ENCODE measurements around the gene TNK1.

The TNK1 gene

DNA sequence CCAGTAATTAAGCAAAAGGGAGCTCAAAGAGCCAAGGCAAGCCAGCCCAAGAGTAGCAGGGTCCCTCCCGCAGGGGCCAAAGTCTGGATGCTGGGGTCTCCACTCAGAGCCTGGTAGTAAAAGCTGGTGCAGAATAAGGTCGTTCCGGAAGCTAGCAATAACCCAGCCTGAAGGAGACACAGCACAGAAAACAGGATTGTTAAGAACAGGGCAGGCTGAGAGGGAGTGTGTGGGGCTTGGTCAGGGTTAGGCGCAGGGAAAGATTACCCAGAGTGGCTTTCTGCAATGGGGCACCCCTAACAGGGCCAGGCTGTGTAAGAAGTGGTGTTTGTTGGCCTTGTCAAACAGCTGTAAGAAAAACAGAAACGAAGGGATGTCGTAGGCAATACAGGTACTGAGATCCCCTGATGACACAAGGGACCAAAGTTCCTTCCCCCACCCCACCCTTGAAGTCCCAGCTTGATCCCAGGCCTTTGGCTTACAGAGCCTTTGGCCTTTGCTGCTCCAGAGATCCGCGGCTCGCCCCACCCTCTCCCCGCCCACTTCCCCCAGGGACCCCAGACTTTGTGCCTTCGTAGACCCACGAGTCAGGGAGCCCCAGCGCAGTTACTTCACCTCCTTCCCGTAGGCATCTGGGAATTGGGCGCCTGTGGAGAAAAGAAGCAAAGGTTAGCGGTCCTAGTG, 22.3 kb downstream of the TNK1 start:
- H3K4me3 ChIP-seq (ENCODE audit: insufficient read depth, low read depth, low read length, poor library complexity, severe bottlenecking) = peak overlapping the region; percentile 89
- H3K36me3 ChIP-seq (ENCODE audit: control insufficient read depth, insufficient read depth, low read length) = no peaks in the 10 kb centered on the region
- H3K9me3 ChIP-seq (ENCODE audit: control insufficient read depth, low read length) = no peaks in the 10 kb centered on the region
- H3K27me3 ChIP-seq (replicated peaks; ENCODE audit: control insufficient read depth, insufficient read depth, low read length, poor library complexity, severe bottlenecking) = no peaks in the 10 kb centered on the region
- peaks cover 19% of the 10 kb centered on the region for H3K4me1 ChIP-seq (ENCODE audit: control insufficient read depth, insufficient read depth, low read length, poor library complexity, severe bottlenecking)
- no peak for DNase-seq
- H3K27ac ChIP-seq (ENCODE audit: insufficient read depth, low read length, poor library complexity, severe bottlenecking) = peak overlapping the region; percentile 67

- no peak for DNase-seq
- peaks cover 19% of the 10 kb centered on the region for H3K4me1 ChIP-seq (ENCODE audit: control insufficient read depth, insufficient read depth, low read length, poor library complexity, severe bottlenecking)
- no peaks in the 10 kb centered on the region for H3K9me3 ChIP-seq (ENCODE audit: control insufficient read depth, low read length)
- no peaks in the 10 kb centered on the region for H3K36me3 ChIP-seq (ENCODE audit: control insufficient read depth, insufficient read depth, low read length)
- H3K27me3 ChIP-seq (replicated peaks; ENCODE audit: control insufficient read depth, insufficient read depth, low read length, poor library complexity, severe bottlenecking) = no peaks in the 10 kb centered on the region
- peak overlapping the region; percentile 89 for H3K4me3 ChIP-seq (ENCODE audit: insufficient read depth, low read depth, low read length, poor library complexity, severe bottlenecking)
- H3K27ac ChIP-seq (ENCODE audit: insufficient read depth, low read length, poor library complexity, severe bottlenecking) = peak overlapping the region; percentile 67
Measured at GRCh38 chr17:7403727-7403976, 22.8 kb downstream of the TNK1 start.

DNA sequence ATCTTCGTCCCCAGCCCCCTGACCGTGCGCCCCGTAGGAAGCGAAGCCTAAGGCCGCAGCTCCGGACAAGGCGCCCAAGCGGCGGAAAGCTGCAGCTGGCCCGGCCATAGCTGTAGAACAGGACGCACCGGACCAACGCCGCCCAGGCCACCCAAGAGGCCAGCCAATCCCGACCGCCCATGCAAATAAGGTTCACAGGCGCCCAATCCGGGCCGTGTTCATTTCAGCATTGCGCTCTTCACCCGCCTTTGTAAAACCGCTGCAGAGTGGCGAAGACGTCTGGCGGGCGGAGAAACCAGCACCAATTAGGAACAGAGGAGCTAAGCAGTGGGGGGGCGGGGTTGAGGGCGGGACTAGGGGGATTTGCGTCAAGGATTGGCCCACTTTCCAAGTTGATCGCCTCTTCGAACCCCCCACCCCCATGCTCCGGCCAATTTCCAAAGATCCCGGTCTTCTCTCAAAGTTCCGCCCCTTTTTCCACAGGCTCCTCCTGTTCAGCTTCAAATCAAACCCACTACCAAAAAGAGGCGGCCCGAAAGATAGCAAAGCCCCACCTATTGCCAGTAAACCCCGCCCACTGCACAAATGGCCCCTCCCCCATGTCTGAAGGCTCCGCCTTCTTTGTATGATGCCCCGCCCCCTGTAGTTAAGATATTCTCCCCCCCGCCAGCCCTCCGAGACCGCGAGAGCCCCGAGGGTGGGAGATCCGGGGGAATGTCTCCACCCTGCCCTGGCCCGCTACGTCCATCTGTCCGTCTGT, 23.3 kb downstream of the TNK1 start, which contains the start of gene TMEM256:
TMEM256 (minus strand) TSS at position 121 of the 760 bp plus-strand sequence; CDS start at position 108, 13 bp downstream.
- H3K4me3 ChIP-seq (ENCODE audit: insufficient read depth, low read depth, low read length, poor library complexity, severe bottlenecking) = peak within 1 kb of the TSS; percentile 89
- peaks cover 19% of the 10 kb centered on the region for H3K4me1 ChIP-seq (ENCODE audit: control insufficient read depth, insufficient read depth, low read length, poor library complexity, severe bottlenecking)
- DNase-seq = peak; percentile 94 to 96 (median 95)
- H3K27me3 ChIP-seq (replicated peaks; ENCODE audit: control insufficient read depth, insufficient read depth, low read length, poor library complexity, severe bottlenecking) = no peaks in the 10 kb centered on the region
- peak within 1 kb of the TSS; percentile 67 for H3K27ac ChIP-seq (ENCODE audit: insufficient read depth, low read length, poor library complexity, severe bottlenecking)
- H3K36me3 ChIP-seq (ENCODE audit: control insufficient read depth, insufficient read depth, low read length) = no peaks in the 10 kb centered on the region
- no peaks in the 10 kb centered on the region for H3K9me3 ChIP-seq (ENCODE audit: control insufficient read depth, low read length)

DNA sequence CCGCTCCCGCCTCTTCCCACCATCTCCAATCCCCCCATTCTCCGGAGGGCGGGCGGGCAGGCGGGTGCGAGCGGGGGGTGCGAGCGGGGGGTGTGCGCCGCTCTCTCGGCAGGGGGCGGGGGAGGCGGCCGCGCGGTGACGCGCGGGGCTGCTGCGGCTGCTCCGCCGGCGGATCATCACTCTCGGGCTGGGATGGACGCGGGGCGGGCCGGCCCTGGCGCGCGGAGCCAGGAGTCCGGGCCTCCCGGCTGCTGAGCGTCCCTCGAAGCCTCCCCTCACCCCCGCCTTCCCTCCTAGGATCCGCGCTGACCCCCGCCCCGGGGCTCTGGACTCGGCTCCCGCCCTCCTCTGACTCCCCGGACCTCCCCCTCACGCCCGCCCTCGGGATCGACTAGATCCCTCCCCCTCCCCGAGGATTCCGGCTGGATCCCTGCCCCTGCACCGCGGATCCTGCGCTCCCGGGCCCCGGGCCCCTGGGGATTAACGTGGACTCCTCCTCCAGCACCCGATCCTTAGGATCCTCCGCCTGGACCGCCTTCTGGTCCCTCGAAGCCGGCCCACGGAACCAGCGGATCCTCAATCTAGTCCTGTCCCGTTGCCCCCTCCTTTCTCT, 24.0 kb downstream of the TNK1 start:
- Histone ChIP-seq H3K4me3 (ENCODE audit: insufficient read depth, low read depth, low read length, poor library complexity, severe bottlenecking) (peak overlapping the region; percentile 89), H3K9me3 (ENCODE audit: control insufficient read depth, low read length) (no peaks in the 10 kb centered on the region), H3K27ac (ENCODE audit: insufficient read depth, low read length, poor library complexity, severe bottlenecking) (peak overlapping the region; percentile 67), H3K27me3 (replicated peaks; ENCODE audit: control insufficient read depth, insufficient read depth, low read length, poor library complexity, severe bottlenecking) (no peaks in the 10 kb centered on the region), H3K4me1 (ENCODE audit: control insufficient read depth, insufficient read depth, low read length, poor library complexity, severe bottlenecking) (peaks cover 19% of the 10 kb centered on the region), H3K36me3 (ENCODE audit: control insufficient read depth, insufficient read depth, low read length) (no peaks in the 10 kb centered on the region)
- peak in 2 of 3 donors; percentile 62 to 63 for DNase-seq

- peak overlapping the region; percentile 89 for H3K4me3 ChIP-seq (ENCODE audit: insufficient read depth, low read depth, low read length, poor library complexity, severe bottlenecking)
- no peaks in the 10 kb centered on the region for H3K9me3 ChIP-seq (ENCODE audit: control insufficient read depth, low read length)
- peaks cover 19% of the 10 kb centered on the region for H3K4me1 ChIP-seq (ENCODE audit: control insufficient read depth, insufficient read depth, low read length, poor library complexity, severe bottlenecking)
- H3K27ac ChIP-seq (ENCODE audit: insufficient read depth, low read length, poor library complexity, severe bottlenecking) = peak overlapping the region; percentile 67
- DNase-seq = no peak
- H3K36me3 ChIP-seq (ENCODE audit: control insufficient read depth, insufficient read depth, low read length) = no peaks in the 10 kb centered on the region
- no peaks in the 10 kb centered on the region for H3K27me3 ChIP-seq (replicated peaks; ENCODE audit: control insufficient read depth, insufficient read depth, low read length, poor library complexity, severe bottlenecking)
Measured at GRCh38 chr17:7405350-7406234, 24.7 kb downstream of the TNK1 start.

- Histone ChIP-seq H3K27me3 (replicated peaks; ENCODE audit: control insufficient read depth, insufficient read depth, low read length, poor library complexity, severe bottlenecking) (no peaks in the 10 kb centered on the region), H3K4me1 (ENCODE audit: control insufficient read depth, insufficient read depth, low read length, poor library complexity, severe bottlenecking) (peaks cover 19% of the 10 kb centered on the region), H3K9me3 (ENCODE audit: control insufficient read depth, low read length) (no peaks in the 10 kb centered on the region), H3K4me3 (ENCODE audit: insufficient read depth, low read depth, low read length, poor library complexity, severe bottlenecking) (no peak overlapping the region), H3K27ac (ENCODE audit: insufficient read depth, low read length, poor library complexity, severe bottlenecking) (no peak overlapping the region), H3K36me3 (ENCODE audit: control insufficient read depth, insufficient read depth, low read length) (no peaks in the 10 kb centered on the region)
- no peak for DNase-seq
Measured at GRCh38 chr17:7406235-7406825, 25.4 kb downstream of the TNK1 start.

DNA sequence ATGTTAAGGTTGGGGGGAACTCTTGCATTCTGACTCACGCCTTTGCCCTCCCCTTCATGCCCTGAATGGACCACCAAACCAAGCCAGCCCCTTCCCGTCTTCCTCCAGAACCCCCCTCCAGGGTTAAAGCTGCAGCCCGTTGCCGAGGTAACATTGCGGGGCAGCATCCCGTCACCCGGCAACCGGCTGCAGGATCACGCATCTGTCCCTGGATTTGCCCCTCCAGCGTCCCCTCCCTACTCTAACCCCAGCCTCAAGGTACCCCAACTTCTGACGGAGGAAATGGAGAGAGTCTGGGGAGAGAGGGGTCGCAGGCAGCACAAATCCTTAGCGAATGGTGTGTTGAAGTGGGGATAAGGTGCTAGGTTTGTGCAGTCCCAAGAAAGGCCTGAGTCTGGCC, 26.2 kb downstream of the TNK1 start:
- peaks cover 19% of the 10 kb centered on the region for H3K4me1 ChIP-seq (ENCODE audit: control insufficient read depth, insufficient read depth, low read length, poor library complexity, severe bottlenecking)
- H3K36me3 ChIP-seq (ENCODE audit: control insufficient read depth, insufficient read depth, low read length) = no peaks in the 10 kb centered on the region
- no peaks in the 10 kb centered on the region for H3K9me3 ChIP-seq (ENCODE audit: control insufficient read depth, low read length)
- no peak for DNase-seq
- H3K4me3 ChIP-seq (ENCODE audit: insufficient read depth, low read depth, low read length, poor library complexity, severe bottlenecking) = no peak overlapping the region
- H3K27ac ChIP-seq (ENCODE audit: insufficient read depth, low read length, poor library complexity, severe bottlenecking) = no peak overlapping the region
- H3K27me3 ChIP-seq (replicated peaks; ENCODE audit: control insufficient read depth, insufficient read depth, low read length, poor library complexity, severe bottlenecking) = no peaks in the 10 kb centered on the region

- H3K4me3 ChIP-seq (ENCODE audit: insufficient read depth, low read depth, low read length, poor library complexity, severe bottlenecking) = no peak within 1 kb of the TSS
- no peaks in the 10 kb centered on the region for H3K36me3 ChIP-seq (ENCODE audit: control insufficient read depth, insufficient read depth, low read length)
- H3K9me3 ChIP-seq (ENCODE audit: control insufficient read depth, low read length) = no peaks in the 10 kb centered on the region
- H3K27ac ChIP-seq (ENCODE audit: insufficient read depth, low read length, poor library complexity, severe bottlenecking) = no peak within 1 kb of the TSS
- no peak for DNase-seq
- H3K27me3 ChIP-seq (replicated peaks; ENCODE audit: control insufficient read depth, insufficient read depth, low read length, poor library complexity, severe bottlenecking) = no peaks in the 10 kb centered on the region
- peaks cover 19% of the 10 kb centered on the region for H3K4me1 ChIP-seq (ENCODE audit: control insufficient read depth, insufficient read depth, low read length, poor library complexity, severe bottlenecking)
Measured at GRCh38 chr17:7407485-7408251, 26.8 kb downstream of the TNK1 start, which contains the start of gene NLGN2. Gene NLGN2, plus strand, starts transcription at chr17:7407845. Its CDS starts 411 bp downstream, at chr17:7408256.

DNA sequence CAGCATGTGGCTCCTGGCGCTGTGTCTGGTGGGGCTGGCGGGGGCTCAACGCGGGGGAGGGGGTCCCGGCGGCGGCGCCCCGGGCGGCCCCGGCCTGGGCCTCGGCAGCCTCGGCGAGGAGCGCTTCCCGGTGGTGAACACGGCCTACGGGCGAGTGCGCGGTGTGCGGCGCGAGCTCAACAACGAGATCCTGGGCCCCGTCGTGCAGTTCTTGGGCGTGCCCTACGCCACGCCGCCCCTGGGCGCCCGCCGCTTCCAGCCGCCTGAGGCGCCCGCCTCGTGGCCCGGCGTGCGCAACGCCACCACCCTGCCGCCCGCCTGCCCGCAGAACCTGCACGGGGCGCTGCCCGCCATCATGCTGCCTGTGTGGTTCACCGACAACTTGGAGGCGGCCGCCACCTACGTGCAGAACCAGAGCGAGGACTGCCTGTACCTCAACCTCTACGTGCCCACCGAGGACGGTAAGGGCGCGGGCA, 27.4 kb downstream of the TNK1 start:
- no peaks in the 10 kb centered on the region for H3K27me3 ChIP-seq (replicated peaks; ENCODE audit: control insufficient read depth, insufficient read depth, low read length, poor library complexity, severe bottlenecking)
- no peaks in the 10 kb centered on the region for H3K9me3 ChIP-seq (ENCODE audit: control insufficient read depth, low read length)
- H3K4me3 ChIP-seq (ENCODE audit: insufficient read depth, low read depth, low read length, poor library complexity, severe bottlenecking) = no peak overlapping the region
- no peak overlapping the region for H3K27ac ChIP-seq (ENCODE audit: insufficient read depth, low read length, poor library complexity, severe bottlenecking)
- peaks cover 15% of the 10 kb centered on the region for H3K4me1 ChIP-seq (ENCODE audit: control insufficient read depth, insufficient read depth, low read length, poor library complexity, severe bottlenecking)
- H3K36me3 ChIP-seq (ENCODE audit: control insufficient read depth, insufficient read depth, low read length) = no peaks in the 10 kb centered on the region
- DNase-seq = no peak
